GM13976 (cell line): ENCODE measurements around the gene FBXO15.

ENCODE experiments used
- DNase-seq: peaks from one replicate; pipeline ENCODE4 v3.0.0; 2012; ENCODE audit warnings: low spot score
- CTCF ChIP-seq: IDR thresholded peaks from 2 replicates; pipeline ENCODE4 v1.5.1; 2012; ENCODE audit warnings: borderline replicate concordance, mild to moderate bottlenecking; ENCODE audit not compliant: insufficient read depth; ENCODE audit errors: extremely low read depth, missing control alignments, control extremely low read depth
- in situ Hi-C: fragments of 300-500 bp; cut with MboI; formaldehyde crosslinking; loops from one replicate; pipeline ENCODE4 v1.12.0; 2022; ENCODE audit warnings: low sequenced_read_pairs, mixed read lengths, inconsistent platforms; ENCODE audit not compliant: unreplicated experiment

FBXO15 gene

GRCh38 chr18:74124642-74125041, 23.0 kb downstream of the FBXO15 start:
- in situ Hi-C loops, result no loop called here
- DNase-seq, result no peak

GRCh38 chr18:74123200-74123599, 24.4 kb downstream of the FBXO15 start:
- DNase-seq, result no peak
- no peak for TF ChIP-seq CTCF
- in situ Hi-C loops, result no loop called here

More at GRCh38 chr18:74124642-74125041, 23.0 kb downstream of the FBXO15 start:
- TF ChIP-seq CTCF, result no peak

- in situ Hi-C loops, result no loop called here
These were observed 30.7 kb downstream of the FBXO15 start for GRCh38 chr18:74116633-74117554.

GRCh38 chr18:74115046-74115445, 32.6 kb downstream of the FBXO15 start:
- DNase-seq, result no peak
- TF ChIP-seq CTCF, result no peak
- in situ Hi-C loops, result no loop called here

More at GRCh38 chr18:74116633-74117554, 30.7 kb downstream of the FBXO15 start:
- TF ChIP-seq CTCF, result peak; percentile 50
- no peak for DNase-seq

- no peak for DNase-seq
- no peak for TF ChIP-seq CTCF
- in situ Hi-C loops, result no loop called here
These were observed 33.5 kb downstream of the FBXO15 start for GRCh38 chr18:74114116-74114515.

GRCh38 chr18:74113711-74114110, 33.9 kb downstream of the FBXO15 start:
- DNase-seq, result no peak
- TF ChIP-seq CTCF, result no peak
- in situ Hi-C loops, result no loop called here
